GM12873 (cell line): Measurements from ENCODE around the gene PAPPA.

ENCODE experiments used
- CTCF ChIP-seq: IDR thresholded peaks from 2 replicates; pipeline ENCODE4 v1.5.1; 2012; ENCODE audit warnings: low read depth, mild to moderate bottlenecking, moderate library complexity, low read length, control low read depth; ENCODE audit not compliant: insufficient read depth; ENCODE audit errors: missing control alignments

Gene PAPPA

GRCh38 chr9:116303886-116304538, 150.4 kb downstream of the PAPPA start:
- TF ChIP-seq CTCF, result no peak

GRCh38 chr9:116304761-116305160, 151.2 kb downstream of the PAPPA start:
- TF ChIP-seq CTCF, result no peak

DNA sequence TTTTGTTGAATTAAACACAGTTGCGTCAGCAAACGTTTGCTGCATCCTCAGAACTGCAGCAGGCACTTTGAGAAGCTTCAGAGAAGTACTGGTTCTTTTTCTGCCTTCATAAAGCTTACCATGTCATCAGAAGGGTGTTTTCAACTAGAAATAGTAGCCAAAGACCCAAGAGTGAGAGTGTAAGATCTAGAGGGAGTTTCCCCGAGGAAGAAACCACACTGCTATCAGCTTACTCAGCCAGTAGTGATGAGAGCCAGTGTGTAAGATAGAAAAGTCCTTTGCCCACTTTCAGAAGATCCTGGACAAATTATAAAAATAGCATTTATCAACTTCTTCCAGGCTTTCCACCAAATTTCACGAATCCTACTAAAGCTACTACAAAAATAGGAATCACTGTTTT, 154.5 kb downstream of the PAPPA start:
- no peak for TF ChIP-seq CTCF

GRCh38 chr9:116309900-116310611, 156.5 kb downstream of the PAPPA start:
- TF ChIP-seq CTCF, result no peak

DNA sequence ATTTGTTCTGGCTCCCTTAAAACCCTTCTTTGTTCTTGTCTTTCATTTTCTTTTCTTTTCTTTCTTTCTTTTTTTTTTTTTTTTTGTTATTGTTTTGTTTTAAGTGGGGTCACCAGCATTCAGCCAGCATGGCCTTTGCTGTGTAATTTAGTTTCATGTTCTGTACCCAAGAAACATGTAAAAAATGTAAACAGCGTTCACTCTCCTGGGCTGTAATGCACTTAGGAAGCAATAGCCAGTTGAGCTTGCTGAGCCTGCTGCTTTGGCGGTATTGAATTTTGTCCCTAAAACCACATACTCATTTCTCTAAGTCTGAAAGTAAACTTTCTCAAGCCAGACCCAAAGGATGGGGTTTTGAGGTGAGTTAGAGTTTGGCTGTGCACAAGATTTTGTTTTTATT, 158.6 kb downstream of the PAPPA start:
- no peak for TF ChIP-seq CTCF

- no peak for TF ChIP-seq CTCF
Measured at GRCh38 chr9:116313638-116314037, 160.0 kb downstream of the PAPPA start.

DNA sequence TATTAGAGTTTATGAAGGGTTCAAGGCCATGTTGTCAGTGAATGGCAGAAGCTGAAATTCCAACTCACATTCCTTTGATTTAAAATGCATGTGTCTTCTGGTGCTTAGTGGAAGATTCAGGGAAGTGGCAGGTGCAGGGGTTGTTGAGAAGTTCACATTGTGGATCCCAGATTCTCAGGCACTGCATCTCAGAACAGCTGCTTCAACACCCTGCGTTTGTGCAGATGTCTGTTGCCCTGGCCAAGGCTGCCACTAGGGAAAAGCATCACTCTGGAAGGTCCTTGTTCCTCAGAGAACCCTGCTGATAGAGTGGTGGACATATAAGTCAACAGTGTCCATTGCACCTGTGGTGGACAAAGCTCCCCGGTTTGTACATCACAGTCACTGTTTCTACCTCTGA, 162.7 kb downstream of the PAPPA start:
- no peak for TF ChIP-seq CTCF
